ENCODE results near the gene NKD2.
"Not testable (repeated sequence)": the region's sequence is repeated elsewhere in the genome, so short reads cannot be mapped to it uniquely, and the experiment has no call there.

NKD2 gene

DNA sequence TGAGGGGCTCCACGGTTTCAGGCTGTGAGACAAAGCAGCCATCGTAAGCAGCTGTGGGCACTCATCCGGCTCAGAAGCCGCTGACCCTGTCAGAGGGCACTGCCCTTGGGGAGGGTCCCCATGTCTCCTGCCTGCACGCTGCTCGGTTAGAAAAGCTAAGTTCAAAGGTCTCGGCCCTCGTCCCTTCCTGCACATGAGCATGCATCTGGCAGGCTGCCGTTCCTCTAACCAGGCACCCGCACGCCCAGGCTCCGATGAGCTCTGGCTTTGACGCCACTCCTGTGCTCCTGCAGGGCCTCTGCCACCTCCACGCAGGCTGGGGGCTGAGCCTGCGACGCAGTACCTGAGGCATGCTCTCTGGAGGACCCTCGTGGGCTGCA lies 51.3 kb downstream of the NKD2 start:
- DNase-seq: no peak

DNA sequence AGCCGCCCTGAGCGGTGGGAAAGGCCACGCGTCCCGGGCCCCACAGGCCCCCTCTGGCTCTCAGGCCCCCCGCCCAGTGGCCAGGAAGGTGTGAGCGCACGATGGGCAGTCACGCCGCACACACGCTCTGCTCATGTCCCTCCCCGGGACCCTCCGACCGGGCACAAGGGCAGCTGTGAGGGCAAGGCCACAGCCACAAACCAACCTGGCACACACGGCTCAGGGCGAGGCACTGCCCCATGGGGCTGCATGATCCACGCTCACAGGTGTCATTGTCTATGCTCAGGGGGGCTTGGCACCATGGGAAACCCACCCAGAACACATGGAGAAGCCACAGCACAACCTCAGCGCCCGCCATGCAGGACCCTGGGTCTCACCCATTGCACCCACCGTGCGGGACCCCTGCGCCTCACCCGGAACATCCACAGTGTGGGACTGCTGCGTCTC lies 52.0 kb downstream of the NKD2 start:
- no peak for DNase-seq

DNA sequence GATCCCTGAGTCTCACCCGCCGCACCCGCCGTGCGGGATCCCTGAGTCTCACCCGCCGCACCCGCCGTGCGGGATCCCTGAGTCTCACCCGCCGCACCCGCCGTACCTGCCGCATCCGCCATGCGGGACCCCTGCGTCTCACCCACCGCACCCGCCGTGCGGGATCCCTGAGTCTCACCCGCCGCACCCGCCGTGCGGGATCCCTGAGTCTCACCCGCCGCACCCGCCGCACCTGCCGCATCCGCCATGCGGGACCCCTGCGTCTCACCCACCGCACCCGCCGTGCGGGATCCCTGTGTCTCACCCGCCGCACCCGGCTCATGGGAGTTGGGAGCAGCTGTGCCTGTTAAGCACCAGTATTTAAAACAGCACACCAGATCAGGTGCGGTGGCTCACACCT lies 52.7 kb downstream of the NKD2 start:
- not testable (repeated sequence) for DNase-seq

DNA sequence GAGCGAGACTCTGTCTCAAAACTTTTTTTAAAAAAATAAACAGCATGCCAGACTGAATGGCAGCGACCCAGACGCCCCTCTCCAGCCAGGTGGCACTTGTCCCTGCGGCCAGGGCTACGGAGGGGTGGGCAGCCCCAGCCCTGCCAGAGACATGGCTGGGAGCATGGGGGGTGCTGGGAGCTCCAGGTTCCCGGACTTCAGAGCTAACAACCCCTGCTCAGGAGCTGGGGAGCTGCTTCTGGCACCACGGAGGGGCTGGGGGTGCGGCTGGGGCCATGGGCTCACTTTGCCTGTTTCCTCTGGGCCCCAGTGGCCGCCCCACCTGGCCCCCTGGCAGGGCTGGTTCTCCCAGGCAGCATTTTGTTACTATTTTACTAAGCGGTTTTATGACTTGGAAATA lies 53.3 kb downstream of the NKD2 start:
- DNase-seq: no peak

DNA sequence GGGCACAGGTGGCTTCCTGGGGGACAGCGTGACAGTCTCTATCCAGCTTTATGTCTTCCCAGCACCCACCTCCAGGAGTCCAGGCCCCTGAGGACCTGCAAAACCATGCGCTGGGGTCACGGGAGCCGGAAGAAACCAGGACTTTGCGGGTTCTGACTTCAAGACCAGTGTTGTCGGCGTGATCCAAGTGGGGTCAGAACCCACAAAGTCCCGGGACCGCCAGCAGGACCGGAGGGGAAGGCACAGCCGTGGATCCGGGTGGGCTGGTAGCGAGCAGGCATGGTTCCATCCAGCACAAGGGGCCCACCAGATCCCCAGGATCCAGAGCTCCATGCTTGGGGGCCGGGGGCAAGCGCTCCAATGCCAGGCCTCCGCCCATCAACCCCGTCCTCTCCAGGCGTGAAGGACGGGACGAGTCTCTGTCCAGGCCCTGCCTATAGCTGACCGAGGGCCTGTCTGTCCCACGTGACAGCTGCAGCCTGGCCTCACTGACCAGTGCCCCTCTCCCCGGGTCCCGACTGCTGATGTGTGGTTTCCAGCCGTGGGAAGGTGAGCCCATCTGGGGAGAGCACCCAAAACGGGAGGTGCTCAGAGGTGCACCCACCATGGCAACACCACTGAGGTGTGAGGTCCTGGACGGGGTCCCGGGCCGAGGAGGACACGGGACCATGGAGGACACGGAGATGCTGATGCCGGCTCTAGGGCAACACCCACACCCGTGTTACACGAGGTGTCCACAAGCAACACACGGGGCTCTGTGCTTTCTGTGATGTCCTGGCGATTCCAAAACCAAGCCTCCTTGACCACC lies 54.4 kb downstream of the NKD2 start:
- no peak for DNase-seq

DNA sequence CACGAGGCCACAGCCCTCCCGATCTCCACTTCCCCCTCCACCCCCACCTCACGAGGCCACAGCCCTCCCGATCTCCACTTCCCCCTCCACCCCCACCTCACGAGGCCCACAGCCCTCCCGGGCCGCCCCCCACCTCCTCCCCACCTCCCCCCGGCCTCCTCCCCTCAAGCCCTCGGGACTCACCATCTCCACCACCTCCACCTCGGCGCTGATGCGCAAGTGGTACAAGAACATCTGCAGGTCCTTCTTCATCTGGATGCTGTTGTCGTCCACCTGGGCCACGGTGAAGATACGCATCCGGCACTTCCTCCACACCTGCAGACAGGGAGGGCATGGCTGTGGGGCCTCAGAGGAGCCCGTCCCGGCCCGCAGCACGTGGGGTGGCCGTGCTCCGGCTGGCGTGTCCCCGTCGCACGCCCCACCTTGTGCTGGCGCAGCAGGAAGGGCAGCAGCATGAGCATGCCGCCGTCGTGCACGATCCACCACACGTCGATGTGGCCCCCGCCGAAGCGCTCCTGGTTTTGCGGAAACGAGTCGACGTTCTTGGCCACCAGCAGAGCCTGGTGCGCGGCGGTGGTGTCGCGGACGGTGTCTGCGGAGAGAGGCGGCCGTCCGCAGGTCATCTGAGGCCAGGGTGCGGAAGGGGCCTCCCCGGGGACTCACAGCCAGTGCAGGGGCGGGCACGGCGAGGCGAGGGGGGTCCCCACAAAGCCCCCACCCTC lies 55.2 kb downstream of the NKD2 start:
- no peak for DNase-seq

DNA sequence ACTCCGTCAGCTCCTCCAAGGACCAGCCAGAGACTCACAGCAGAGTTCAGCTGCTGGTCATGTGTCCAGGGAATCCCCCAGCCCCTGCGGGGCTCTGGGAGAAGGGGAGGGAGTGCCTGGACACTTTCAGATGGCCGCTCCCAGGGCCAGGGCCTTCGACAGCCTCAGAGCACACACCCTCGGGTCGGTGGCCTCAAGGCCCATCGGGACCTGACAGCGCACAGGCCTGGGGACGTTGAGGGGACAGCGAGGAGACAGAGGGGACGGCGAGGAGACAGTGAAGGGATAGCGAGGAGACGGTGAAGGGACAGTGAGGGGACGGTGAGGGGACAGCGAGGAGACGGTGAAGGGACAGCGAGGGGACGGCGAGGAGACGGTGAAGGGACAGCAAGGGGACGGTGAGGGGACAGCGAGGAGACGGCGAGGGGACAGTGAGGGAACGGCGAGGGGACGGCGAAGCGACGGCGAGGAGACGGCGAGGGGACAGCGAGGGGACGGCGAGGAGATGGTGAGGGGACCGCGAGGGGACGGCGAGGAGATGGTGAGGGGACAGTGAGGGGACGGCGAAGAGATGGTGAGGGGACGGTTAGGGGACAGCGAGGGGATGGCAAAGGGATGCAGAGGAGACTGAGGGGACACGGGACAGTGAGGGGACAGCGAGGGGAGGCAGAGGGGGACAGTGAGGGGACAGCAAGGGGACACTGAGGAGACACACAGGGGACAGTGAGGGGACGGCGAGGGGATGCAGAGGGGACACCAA lies 56.0 kb downstream of the NKD2 start:
- no peak for DNase-seq

DNA sequence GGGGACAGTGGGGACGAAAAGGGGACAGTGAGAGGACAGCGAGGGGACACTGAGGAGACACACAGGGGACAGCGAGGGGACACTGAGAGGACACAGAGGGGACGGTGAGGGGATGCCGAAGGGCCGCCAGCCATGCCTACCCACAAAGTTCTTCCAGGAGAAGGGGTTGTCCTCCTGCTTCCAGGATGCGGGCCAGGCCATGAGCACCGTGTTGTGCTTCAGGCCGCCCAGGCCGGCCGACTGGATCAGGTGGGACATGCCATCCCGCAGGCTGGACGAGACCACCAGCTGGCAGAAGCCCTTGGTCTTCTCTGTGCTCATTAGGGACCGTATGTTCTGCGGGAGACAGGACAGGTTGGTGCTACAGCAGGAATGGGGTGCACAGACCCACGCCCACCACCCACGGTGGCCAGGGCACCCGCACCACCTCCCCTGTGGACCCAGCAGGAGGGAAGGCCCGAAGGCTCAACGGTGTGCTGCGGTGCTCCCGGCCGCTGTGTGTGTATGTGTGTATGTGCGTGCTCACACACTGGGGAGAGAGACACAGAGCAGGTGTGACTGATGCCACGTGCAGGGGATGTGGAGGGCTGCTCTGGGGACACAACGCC lies 56.6 kb downstream of the NKD2 start:
- no peak for DNase-seq

DNA sequence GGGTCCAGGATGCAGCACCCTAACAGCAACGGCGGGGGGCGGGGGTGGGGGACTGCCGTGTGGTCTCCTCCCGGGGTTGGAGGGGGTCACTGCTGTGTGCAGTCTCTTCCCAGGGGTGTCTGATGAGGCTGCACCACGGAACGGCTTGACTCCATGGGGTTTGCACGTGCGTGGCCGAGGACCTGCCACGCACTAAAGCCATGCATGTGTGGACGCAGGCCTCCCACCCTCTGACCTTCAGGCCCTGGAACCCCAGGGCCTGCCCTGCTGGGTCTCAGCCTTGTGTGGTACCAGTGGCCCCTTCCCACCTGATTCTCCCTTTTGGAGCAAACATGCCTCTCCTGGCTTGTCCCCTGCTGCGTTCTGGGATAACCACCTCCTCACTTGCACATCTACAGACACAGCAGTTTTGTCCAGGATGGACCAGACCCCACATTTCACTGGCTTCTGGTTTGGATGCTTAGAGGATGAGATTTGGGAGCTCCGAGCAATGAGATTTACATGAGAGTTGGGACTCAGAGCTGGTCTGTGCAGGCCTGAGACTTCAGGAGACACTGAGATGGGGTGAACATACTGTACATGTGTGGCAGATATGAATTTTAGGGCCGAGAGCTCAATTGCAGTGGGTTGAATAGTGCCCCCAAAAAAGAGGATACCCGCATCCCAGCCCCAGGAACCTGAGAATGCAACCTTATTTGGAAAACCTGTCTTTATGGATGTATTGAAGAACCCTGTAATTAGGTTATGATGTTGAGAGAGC lies 57.5 kb downstream of the NKD2 start:
- DNase-seq: no peak

DNA sequence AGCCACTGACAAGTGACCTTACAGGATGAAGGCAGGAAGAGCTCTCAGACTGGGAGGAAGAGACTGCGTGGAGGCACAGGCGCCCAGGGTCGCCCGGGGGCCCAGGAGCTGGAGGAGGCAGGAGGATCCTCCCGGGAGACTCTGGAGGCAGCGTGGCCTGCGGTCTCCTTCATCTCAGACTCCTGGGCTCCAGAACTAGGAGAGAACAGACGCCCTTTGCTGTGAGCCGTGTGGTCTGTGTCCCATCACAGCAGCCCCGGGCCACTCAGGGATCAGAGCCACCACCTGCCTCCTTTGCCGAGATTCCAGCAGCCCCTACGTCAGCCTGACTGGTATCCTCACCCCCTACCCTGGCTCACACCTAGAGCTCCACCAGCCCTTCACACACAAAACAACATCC lies 58.1 kb downstream of the NKD2 start:
- DNase-seq: no peak

DNA sequence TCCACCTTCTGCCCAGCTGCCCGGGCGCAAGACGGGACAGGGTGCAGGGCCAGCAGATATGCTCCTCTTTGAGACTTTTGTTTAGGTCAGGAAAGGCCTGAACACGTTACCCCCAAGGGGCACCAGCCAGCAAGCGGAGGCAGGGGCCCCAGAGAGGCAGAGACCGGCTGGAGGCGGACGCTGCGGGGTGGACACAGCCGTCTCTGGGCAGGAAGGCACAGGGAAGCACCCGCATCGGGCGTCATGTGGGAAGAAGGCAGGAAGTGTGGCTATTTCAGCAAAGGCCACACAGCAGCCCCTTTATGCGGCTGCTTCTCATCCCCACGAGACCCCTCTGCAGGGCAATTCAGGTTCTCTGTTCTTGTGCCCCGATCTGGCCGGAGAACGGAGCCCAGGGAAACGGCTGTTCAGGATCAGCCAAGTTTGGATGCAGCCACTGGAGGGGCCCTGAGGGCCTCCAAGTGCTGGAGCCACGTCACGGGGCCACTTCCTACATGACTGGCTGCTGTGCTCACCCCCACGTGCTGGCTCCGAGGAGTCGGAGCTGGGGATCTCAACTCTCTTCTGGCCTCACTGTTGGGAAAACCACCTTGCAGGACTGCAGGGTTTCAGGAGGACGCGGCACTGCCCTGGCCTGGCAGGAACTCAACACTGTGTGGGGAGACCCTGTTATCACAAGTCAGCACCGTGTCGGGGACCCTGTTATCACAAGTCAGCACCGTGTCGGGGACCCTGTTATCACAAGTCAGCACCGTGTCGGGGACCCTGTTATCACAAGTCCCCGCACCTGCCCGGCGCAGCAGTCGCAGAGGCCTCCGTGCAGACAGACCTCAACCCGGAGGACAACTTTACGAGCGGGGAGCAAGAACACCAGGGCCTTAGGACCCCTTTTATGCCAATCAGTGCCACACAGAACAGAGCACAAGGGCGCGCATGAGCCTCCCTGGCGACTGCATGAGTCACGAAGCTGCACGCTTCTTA lies 58.8 kb downstream of the NKD2 start:
- no peak for DNase-seq

DNA sequence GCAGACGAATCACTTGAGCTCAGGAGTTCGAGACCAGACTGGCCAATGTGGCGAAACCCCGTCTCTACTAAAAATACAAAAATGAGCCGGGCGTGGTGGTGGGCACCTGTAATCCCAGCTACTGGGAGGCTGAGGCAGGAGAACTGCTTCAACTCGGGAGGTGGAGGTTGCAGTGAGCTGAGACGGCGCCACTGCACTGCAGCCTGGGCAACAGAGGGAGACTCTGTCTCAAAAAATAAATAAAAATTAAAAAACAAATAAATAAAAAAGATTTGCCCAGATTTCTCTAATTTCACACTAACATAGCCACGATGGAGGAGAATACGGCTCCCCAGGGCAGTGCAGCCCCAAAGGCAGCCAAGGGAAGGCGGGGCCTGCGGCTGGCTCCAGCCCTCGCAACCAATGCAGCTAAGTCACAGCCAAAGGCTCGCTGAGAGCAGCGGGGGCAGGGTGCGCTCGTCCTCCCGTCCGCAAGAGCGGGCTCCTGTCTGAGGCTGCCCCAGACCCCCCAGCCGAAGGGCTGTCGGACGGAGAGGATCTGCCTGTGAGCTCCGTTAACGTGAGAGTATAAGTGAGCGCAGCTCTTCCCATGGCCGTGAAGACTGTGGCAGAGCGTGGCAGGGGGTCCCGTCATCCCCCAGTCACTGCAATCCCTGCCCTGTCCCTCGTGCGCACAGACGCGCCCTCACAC lies 59.7 kb downstream of the NKD2 start:
- no peak for DNase-seq

DNA sequence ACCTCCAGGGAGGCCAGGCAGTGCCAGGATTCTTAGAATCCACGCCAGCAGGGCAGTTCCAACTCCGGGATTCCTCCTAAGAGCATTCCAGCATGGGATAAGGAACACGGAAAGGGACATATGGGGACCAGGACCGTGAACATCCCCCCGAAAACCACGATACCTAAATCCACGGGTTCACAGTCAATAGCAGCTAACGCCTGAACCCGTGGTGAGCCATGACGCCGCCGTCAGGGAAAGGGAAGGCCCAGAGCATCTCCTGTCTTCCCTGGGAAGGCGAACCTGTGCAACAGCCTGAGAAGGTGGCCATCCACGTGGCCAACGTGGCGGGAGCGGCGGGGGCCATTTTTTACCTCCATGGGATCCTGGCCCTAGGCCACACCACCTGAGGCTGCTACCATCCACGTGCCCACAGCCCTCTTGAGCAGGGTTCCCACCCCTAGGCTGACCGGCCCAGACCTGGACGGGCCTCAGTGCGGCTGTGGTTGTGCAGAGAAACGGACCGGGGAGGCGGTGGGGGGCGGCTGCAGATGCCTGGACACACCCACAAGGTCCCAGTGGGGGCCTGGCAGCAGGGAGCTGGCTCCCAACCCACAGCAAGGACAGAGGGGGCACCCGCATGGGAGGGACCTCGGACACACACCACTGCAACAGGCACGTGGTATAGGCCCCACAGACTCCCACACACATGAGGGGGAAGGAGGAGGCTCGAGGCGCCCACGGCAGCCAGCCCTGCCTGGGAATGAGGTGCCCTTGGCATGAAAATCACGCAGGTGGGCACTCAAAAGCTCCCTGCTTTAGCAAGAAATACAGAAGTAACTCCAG lies 60.5 kb downstream of the NKD2 start:
- no peak for DNase-seq

DNA sequence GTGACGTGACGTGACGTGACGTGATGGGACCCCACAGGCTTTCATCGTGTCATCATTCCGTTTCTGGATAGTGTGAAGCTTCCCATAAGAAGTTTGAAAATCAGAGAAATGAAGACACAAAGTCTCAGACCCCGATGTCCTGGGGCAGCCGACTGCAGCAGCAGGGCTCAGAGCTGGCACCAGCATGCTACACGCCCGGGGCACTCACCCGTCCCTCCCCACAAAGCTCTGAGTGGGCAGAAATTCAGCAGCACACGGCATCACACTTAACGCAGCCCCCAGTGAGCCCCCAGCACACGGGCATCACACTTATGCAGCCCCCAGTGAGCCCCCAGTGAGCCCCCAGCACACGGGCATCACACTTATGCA lies 61.1 kb downstream of the NKD2 start:
- no peak for DNase-seq

DNA sequence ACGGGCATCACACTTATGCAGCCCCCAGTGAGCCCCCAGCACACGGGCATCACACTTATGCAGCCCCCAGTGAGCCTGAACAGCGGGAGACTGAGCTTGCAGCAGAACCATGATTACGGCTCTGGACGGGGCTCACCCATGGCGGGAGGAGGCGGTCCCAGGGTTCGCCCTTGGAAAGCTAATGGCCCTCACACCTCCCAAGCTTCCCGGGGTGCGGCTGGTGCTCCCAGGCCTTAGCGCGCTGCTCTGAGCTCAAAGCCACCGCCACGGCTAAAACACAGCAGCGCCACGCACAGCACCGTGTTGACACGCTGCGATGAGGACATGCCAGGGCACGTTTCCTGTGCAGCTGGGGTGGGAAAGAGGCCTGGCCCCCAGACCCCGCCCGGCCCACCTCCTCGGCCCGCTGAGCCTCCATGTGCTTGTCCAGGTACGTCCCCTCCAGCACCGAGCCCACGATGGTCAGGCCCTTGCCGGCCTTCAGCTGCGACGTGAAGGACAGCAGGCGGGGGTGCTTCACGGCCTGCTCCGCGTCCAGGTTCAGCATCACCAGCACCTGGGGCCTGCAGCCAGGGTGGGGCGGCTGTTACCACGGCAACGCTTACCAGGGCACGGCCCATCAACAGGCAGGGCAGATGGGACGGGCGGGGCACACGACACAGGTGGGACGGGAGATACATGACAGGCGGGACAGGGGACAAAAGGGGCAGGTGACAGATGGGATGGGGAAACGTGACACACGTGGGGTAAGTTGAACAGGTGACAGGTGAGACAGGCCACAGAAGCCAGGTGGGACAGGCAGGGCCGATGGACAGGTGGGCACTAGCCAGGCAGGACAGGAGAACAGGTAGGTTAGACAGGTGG lies 64.9 kb downstream of the NKD2 start:
- no peak for DNase-seq

DNA sequence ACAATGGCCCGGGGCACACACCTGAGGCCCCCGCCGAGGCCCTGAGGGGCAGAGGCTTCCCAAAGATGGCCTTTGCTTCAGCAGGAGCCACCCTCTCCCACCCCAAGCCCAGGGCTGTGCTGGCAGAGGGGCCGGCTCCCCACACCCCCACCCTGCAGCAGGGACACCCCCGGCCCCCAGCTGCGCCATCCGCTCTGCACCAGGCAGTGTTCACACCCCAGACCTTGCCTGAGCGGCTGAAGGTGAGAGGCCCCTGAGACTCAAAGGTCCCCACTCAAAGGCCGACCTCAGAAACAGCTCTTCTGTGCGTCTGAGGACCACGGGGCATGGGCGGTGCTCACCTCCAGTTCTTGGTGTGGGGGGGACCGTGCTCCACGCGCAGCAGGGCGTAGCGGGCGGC lies 65.6 kb downstream of the NKD2 start:
- DNase-seq: no peak

DNA sequence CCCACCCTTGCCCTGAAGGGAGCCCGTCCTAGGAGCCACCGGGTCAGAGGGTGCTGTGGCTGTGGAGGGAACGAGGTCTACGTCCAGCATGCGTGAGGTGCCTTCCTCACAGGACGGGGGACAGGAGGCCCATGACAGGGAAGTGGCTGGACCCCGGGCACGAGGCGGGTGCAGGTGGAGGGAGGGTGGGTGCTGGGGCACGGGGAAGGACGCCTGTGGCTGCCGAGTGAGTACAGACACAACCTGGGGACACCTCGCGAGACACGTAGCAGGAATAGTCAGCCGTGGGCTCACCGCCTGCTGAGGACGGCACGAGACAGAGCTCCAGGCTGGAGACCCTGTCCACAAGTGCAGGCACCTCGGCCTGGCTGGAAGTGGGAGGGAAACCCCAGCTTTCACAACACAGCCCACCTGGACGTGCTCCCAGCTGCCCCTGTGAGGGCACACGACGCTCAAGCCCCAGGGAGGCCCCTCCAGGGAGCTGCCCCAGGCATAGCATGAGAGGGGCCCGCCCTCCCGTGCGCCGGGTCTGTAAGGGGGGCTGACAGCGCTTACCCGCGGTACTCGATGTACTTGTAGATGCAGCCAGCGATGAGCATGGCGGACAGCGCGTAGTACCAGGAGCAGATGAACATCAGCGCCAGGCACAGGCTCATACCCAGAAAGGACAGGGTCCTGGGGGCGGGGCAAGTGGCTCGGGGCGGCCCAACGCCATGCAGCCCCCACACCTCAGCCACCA lies 66.4 kb downstream of the NKD2 start:
- DNase-seq: no peak

DNA sequence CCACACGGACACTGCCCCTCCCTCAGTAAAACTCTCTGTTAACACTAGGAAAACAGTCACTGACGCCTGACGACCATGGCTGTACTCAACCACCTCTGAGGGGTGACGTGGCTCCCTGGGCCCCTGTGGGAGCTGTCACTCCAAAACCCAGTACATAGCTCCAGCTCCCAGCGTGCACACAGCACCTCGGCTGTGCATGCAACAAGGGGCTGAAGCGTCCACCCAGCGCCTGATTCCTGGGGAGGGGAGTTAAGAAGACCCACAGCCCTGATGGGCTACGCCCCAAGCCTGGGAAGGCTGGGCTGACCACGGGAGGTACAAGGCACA lies 66.9 kb downstream of the NKD2 start:
- no peak for DNase-seq
